GM19438 (cell line): ENCODE data around the gene LARP4.
"Not testable (repeated sequence)": the region's sequence is repeated elsewhere in the genome, so short reads cannot be mapped to it uniquely, and the experiment has no call there.

ENCODE experiments used
- ATAC-seq: cut with Tn5 transposase; IDR thresholded peaks from one replicate; pipeline ENCODE4 v1.9.1; 2021; ENCODE audit warnings: low read depth; ENCODE audit not compliant: unreplicated experiment

LARP4 gene

DNA sequence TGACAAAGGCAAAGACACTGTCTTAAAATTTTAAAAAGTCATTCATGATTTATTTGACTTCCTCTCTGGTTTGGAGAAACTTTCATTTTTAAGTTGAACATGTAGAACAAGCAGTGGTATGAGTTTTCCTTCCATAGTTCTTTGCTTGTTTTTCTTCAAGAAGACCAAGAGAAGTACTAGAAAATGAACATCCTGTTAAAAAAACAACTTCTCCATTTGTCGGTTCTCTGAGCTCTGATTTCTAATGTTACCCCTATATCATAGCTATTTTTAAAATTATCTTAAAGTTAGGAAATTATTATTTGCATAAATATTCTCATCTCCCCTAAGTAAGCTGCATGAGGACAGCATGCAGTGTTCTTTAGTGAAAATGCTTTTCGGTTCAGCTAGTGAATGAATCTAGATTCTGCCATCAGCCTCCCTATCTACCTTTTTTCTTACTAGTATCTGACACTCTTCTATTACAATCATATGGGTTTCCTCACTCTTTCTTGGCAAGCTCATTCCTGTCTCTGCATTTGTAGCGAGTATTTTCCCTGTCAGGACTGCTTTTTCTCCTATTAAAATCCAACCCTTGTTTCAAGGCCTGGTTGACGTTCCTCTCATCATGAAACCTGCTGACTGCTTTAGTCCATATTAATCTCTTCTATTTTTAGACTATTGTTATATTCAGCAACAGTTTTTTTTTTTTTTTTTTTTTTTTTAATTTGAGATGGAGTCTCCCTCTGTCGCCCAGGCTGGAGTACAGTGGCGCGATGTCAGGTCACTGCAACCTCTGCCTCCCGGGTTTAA, 119.9 kb downstream of the LARP4 start:
- no peak for ATAC-seq

- not testable (repeated sequence) for ATAC-seq
Measured at GRCh38 chr12:50521781-50522180, 121.1 kb downstream of the LARP4 start.

DNA sequence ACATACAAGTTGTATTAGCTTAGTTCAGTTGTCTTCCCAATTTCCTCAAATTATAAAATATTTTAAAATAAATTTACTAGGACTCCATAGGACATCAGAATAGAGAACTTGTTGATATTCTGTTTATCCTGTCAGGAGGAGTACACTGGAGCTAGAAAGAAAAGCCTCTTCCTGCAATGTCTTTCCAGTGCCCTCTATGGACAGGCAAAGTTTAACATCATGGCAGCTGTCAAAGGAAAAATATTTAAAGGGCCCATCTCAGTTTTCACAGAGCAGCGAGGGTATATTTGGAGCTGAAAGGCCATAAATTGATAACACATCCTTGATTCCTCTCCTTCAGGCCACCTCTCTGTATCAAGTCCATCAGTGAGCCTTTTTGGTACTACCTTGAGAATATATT, 123.1 kb downstream of the LARP4 start:
- ATAC-seq = no peak

DNA sequence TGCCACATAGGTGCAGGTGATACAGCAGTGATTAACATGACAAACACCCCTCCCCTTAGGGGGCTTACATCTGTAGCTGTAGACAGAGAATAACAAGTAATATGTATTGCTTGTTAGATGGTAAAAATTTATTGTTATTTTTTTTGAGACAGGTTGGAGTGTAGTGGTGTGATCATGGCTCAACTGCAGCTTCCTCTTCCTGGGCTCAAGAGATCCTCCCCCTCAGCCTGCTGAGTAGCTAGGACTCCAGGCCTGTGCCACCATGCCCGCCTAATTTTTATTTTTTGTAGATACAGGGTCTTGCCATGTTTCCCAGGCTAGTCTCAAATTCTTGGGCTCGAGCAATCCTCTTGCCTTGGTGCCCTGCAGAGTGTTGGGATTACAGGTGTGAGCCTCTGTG, 123.9 kb downstream of the LARP4 start:
- ATAC-seq = no peak

GRCh38 chr12:50525422-50525821, 124.7 kb downstream of the LARP4 start:
- ATAC-seq = no peak

GRCh38 chr12:50527359-50527726, 126.7 kb downstream of the LARP4 start:
- ATAC-seq = no peak

- no peak for ATAC-seq
Measured at GRCh38 chr12:50528800-50529199, 128.1 kb downstream of the LARP4 start.

DNA sequence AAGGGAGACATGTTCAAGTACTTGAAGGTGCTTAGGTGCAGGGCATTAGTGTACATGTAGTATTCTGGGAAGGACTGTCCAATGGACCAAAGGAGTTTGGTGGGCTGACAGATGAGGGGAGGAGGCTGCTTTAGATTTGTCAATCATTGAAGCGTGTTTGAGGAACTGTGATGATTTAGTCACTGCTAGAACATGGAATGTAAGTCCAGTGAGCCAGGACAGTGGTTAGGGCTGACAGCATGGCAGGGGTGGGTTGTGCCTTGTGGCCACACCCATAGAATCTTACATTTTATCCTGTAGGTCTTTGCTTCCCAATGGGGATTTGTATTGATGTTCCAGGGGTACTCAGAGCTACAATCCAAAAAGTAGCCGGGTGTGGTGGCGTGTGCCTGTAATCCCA, 128.7 kb downstream of the LARP4 start:
- no peak for ATAC-seq
